H7 (cell line): Measurements from ENCODE around the gene TTC23. TPM values are rescaled to one million over a fixed set of nuclear protein-coding genes. Genes with fewer than 3 reads are reported as not detected.
"Not testable (repeated sequence)": the region's sequence is repeated elsewhere in the genome, so short reads cannot be mapped to it uniquely, and the experiment has no call there.

Experiments
- DNase-seq: peaks from one replicate; pipeline ENCODE4 v3.0.0; 2012
- H3K27me3 ChIP-seq: 2 replicates; pipeline ENCODE4 v1.6.0; 2011; ENCODE audit warnings: mild to moderate bottlenecking, low read length; ENCODE audit not compliant: control insufficient read depth, insufficient read depth
- H3K36me3 ChIP-seq: replicated peaks from 2 replicates; pipeline ENCODE4 v1.5.1; 2011; ENCODE audit warnings: low read length; ENCODE audit not compliant: control insufficient read depth, insufficient read depth
- H3K4me3 ChIP-seq: 2 replicates; pipeline ENCODE4 v1.5.1; 2011; ENCODE audit warnings: low read depth, mild to moderate bottlenecking, control low read depth, low read length, moderate library complexity; ENCODE audit not compliant: insufficient read depth
- total RNA-seq: library from RNA; depleted of rRNA; stranded (reverse); fragments of >200 nt; shearing (Covaris generic); gene quantifications from 2 replicates; pipeline ENCODE4 v1.2.3, GENCODE V29; 2014

TTC23 gene
- total RNA-seq, 1 experiment from 2014 or later = 21.2 TPM

DNA sequence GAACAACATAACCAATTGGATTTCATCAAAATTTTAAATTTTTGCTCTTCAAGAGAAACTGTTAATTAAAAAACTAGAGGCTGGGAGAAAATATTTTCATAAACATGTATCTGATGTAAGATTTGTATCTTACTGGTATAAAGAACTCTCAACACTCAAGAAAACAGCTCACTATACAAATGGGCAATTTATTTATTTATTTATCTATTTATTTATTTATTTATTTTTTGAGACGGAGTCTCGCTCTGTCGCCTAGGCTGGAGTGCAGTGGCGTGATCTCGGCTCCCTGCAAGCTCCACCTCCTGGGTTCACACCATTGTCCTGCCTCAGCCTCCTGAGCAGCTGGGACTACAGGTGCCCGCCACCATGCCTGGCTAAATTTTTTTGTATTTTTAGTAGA, 15.2 kb downstream of the TTC23 start:
- H3K36me3 ChIP-seq, H3K27me3 ChIP-seq, H3K4me3 ChIP-seq, DNase-seq: not testable (repeated sequence)

- DNase-seq = no peak
- Histone ChIP-seq H3K27me3 (no peaks in the 10 kb centered on the region), H3K36me3 (peaks cover 2% of the 10 kb centered on the region; the same call in 1 of the 2 replicates), H3K4me3 (no peak overlapping the region)
These were observed 16.6 kb downstream of the TTC23 start for GRCh38 chr15:99232740-99233139.

- no peaks in the 10 kb centered on the region for H3K27me3 ChIP-seq
- DNase-seq = no peak
- H3K4me3 ChIP-seq = no peak overlapping the region
- peaks cover 2% of the 10 kb centered on the region; the same call in 1 of the 2 replicates for H3K36me3 ChIP-seq
These were observed 18.5 kb downstream of the TTC23 start for GRCh38 chr15:99230867-99231266.

DNA sequence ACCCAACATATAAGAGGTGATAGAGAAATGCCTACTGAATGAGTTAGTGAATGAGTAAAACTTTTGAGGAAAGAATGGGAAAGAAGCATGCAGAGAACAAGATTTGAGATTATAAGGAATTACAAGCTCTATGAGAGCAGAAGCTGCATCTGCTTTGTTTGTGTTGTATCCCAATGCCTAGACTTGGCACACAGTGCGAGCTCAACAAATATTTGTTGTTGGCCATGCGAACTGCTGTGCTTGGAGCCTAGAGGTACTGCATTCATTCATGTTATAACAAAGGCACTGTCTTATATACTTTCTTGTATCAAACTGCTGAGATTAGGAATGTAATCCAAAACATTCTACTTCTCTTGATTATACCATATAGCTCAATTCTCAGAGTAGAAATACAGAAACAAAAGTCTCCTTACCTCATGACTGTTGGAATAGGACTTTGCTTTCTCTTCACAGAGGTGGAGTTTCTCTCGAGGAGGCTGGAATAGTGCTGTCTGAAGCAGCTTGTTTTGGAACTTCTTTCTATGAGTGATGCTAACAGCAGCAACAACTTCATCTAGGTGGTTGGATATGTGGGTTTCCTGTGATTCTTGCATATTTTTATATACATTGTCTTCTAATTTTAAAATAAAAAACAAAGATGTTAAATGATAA, 21.1 kb downstream of the TTC23 start:
- no peak for DNase-seq
- peaks cover 2% of the 10 kb centered on the region; the same call in 1 of the 2 replicates for H3K36me3 ChIP-seq
- H3K27me3 ChIP-seq = no peaks in the 10 kb centered on the region
- H3K4me3 ChIP-seq = no peak overlapping the region

- no peak for DNase-seq
- H3K27me3 ChIP-seq = no peaks in the 10 kb centered on the region
- H3K4me3 ChIP-seq = no peak overlapping the region
- peaks cover 2% of the 10 kb centered on the region; the same call in 1 of the 2 replicates for H3K36me3 ChIP-seq
These were observed 22.6 kb downstream of the TTC23 start for GRCh38 chr15:99226802-99227201.

DNA sequence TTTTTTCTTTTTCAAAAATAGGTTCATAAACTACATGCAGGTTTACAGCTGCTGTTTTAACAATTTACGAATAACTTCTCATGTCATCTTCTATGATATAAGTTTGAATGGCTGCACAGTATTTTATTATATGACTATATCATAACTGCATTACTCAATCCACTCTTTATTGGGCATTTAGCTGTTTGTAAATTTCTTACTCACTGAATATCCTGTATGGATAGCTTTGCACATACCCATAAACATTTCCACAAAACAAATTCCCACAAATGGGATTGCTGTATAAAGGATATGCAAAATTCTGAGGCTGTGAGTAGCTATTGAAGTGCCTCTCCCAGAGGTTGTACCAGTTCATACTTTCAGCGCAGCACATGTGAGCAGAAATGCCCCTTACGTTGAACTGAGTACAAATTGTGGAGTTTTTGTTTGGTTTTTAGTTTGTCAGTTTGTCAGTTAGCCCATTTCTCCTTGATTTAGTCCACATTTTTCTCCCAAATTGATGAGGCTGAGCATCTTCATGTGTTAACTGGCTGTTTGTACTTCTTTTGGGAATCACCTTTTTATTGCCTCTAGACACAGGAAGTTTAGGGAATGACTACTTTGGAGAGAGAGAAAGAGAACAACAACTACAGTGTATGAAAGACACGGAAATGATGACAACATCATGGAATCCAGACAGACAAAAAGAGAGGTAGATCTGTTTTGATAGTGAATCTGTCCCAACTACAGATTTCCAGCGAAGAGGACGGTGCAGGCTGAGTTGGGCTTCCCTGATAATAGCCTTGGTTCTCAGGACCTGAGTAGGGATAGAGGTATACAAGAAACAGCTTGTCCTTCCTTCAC, 24.8 kb downstream of the TTC23 start:
- peaks cover 2% of the 10 kb centered on the region; the same call in 1 of the 2 replicates for H3K36me3 ChIP-seq
- no peaks in the 10 kb centered on the region for H3K27me3 ChIP-seq
- no peak overlapping the region for H3K4me3 ChIP-seq
- no peak for DNase-seq

DNA sequence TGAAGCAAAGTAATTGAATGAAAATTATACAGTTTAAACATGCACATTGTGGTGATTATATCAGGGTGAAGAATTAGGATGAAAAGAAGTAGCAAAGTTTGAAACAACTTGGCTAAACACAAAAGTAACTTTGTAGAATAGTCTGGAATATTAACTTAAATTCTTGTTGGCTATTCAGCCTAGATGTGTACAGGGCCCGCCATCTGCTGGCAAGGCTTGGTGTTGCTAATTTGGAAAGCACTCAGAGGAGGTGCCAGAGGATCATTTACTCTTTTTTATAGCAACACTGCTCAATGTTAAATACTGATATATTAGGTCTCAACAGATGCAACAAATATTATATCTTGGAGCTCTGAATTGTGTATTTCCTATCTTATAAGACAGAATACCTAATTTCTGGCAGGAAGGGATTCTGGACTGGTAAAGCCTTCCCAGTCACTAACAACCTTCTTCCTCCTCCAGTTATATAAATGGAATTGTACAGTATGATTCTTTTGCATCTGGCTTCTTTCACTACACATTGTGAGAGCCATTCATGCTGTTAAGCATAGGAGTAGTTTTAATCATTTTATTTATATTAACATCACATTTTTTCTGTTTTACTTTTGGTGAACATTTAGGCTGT, 36.1 kb downstream of the TTC23 start:
- Histone ChIP-seq H3K36me3 (peaks cover 2% of the 10 kb centered on the region; the same call in 1 of the 2 replicates), H3K4me3 (no peak overlapping the region), H3K27me3 (no peaks in the 10 kb centered on the region)
- peak; percentile 51 for DNase-seq

GRCh38 chr15:99212406-99212805, 37.0 kb downstream of the TTC23 start:
- Histone ChIP-seq H3K27me3 (no peaks in the 10 kb centered on the region), H3K4me3 (no peak overlapping the region), H3K36me3 (no peaks in the 10 kb centered on the region; the same call in 1 of the 2 replicates)
- no peak for DNase-seq

DNA sequence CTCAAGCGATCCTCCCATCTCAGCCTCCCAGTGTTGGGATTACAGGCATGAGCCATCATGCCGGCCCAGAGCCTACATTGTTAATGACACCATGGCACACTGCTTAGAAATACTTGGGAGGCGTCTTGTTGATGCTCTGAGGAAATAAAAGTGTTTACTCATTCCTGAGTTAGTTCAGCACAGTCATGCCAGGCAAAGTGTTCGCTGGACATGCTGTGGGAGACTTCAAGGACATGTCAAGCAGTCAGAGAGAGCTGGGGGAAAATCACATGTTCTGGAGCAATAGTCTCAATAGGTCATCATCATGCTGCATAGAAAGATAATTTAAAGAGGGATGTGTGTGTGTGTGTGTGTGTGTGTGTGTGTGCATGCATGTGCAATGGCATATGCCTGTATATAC, 37.5 kb downstream of the TTC23 start:
- Histone ChIP-seq H3K27me3 (no peaks in the 10 kb centered on the region), H3K4me3 (no peak overlapping the region), H3K36me3 (no peaks in the 10 kb centered on the region; the same call in 1 of the 2 replicates)
- DNase-seq = no peak

GRCh38 chr15:99210334-99210733, 39.0 kb downstream of the TTC23 start:
- Histone ChIP-seq H3K36me3 (no peaks in the 10 kb centered on the region; the same call in 1 of the 2 replicates), H3K4me3 (no peak overlapping the region), H3K27me3 (no peaks in the 10 kb centered on the region)
- DNase-seq = no peak

DNA sequence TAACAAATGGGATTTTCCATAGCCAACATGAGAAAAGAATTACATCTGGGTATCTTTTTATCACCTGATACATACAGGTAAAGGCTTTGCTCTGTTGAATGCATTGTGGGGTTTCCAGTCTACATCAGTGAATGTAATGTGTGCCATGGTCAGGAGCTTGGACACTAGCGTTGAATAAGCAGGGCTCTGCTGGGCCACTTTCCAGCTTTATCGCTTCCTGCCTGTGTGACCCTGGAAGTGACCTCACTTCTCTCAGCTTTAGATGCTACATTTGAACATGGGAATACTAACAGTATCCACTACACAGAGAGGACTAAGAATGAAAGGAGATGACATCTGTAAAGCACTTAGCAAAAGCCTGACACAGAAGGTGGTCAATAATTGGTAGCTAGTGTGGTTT, 40.1 kb downstream of the TTC23 start:
- H3K27me3 ChIP-seq = no peaks in the 10 kb centered on the region
- DNase-seq = no peak
- no peaks in the 10 kb centered on the region for H3K36me3 ChIP-seq
- H3K4me3 ChIP-seq = no peak overlapping the region

GRCh38 chr15:99207672-99208071, 41.7 kb downstream of the TTC23 start:
- Histone ChIP-seq H3K27me3 (no peaks in the 10 kb centered on the region), H3K4me3 (no peak overlapping the region), H3K36me3 (no peaks in the 10 kb centered on the region)
- DNase-seq = no peak

GRCh38 chr15:99202176-99202552, 47.2 kb downstream of the TTC23 start:
- no peak for DNase-seq
- Histone ChIP-seq H3K36me3 (peaks cover 2% of the 10 kb centered on the region), H3K27me3 (no peaks in the 10 kb centered on the region), H3K4me3 (no peak overlapping the region)

DNA sequence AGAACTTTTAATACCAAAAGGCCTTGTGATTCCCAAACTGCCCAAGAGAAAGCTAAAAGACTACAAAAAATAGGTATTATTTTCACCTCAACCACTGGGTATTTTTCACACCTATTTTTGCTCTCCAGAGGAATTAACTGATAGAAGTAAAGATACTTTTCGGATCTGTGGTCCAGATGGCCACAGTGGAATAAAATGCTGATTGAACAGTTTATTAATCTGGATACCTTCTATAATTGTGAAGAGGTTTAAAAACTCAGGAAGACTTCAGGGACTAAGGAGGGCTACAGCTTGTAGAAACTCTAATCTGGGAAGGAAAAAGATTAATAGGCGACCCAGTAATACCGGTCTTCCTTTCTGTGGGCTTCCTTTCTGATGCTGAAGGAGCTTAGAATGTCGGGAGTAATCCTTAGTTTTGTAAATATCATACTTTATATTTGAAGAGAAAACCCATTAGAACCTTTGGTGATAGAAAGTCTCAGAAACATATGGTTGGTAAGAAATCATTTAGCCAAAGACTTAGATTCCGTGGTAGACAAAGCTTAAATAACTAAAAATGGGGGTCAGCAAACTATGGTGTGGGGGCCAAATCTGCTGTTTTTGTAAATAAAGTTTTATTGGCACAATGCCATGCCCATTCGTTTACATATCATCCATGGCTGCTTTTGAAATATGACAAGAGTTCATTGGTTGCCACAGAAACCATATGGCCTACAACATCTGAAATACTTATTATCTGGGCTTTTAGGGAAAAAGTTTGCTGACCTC, 47.8 kb downstream of the TTC23 start:
- no peak overlapping the region for H3K4me3 ChIP-seq
- H3K36me3 ChIP-seq = peaks cover 2% of the 10 kb centered on the region
- DNase-seq = no peak
- no peaks in the 10 kb centered on the region for H3K27me3 ChIP-seq
